Left lung (tissue), 10 donors: ENCODE results near the gene SCAI. TPM values are rescaled to one million over a fixed set of nuclear protein-coding genes. Genes with fewer than 3 reads are reported as not detected.

ENCODE experiments used
- ATAC-seq: fragments of 200-7000 bp; cut with Tn5 transposase; one replicate; pipeline ENCODE4 v1.9.1; 2020; ENCODE audit warnings: moderate library complexity
- DNase-seq, 4 donors: peaks; one replicate each; pipeline ENCODE4 v3.0.0-alpha.2; 2013 to 2020
- H3K27ac ChIP-seq, 2 donors: fragments of 200-600 bp; sonication (generic) in 1 of 2; one replicate each; pipeline versions ENCODE4 v1.5.0 to v1.8.0; 2020 to 2021
- H3K27me3 ChIP-seq, 2 donors: fragments of 200-600 bp; sonication (generic) in 1 of 2; one replicate each; pipeline versions ENCODE4 v1.5.0 to v1.8.0; 2020 to 2021
- H3K36me3 ChIP-seq, 2 donors: fragments of 200-600 bp; sonication (generic) in 1 of 2; one replicate each; pipeline versions ENCODE4 v1.5.0 to v1.8.0; 2020 to 2021
- H3K4me1 ChIP-seq, 2 donors: fragments of 200-600 bp; one replicate each; pipeline ENCODE4 v1.8.0; 2021
- H3K4me3 ChIP-seq, 2 donors: fragments of 200-600 bp; sonication (generic) in 1 of 2; one replicate each; pipeline versions ENCODE4 v1.5.0 to v1.8.0; 2020 to 2021; ENCODE audit warnings: mild to moderate bottlenecking in 1 of 2
- H3K9me3 ChIP-seq, 2 donors: fragments of 200-600 bp; sonication (generic) in 1 of 2; one replicate each; pipeline versions ENCODE4 v1.5.0 to v1.8.0; 2020 to 2021
- CTCF ChIP-seq, 2 donors: fragments of 200-600 bp; sonication (generic) in 1 of 2; IDR thresholded peaks; one replicate each; pipeline versions ENCODE4 v1.5.0 to v1.8.0; 2021; ENCODE audit warnings: antibody characterized with exemption in 2 of 2
- intact Hi-C, 2 donors: fragments of 100-400 bp; cut with DNase I; formaldehyde crosslinking; loops; one replicate each; pipeline versions ENCODE4 v1.11.2 to v1.14.2; 2022
- polyA plus RNA-seq, 6 donors: library from polyadenylated mRNA; unstranded; fragments of 120-200 nt; gene quantifications; one replicate each; pipeline ENCODE4 v1.2.1, GENCODE V29; 2013; ENCODE audit not compliant: insufficient read length in 6 of 6
- total RNA-seq, 2 donors: library from RNA; stranded (reverse); fragmentation: NEBNext Ultra II Directional; extraction: Animal tissue kit (Norgen Biotek cat#: 25700); gene quantifications; one replicate each; pipeline ENCODE4 v1.2.1, GENCODE V29; 2021
- donor health status: DM: no; HTN: yes; CAD: no.
- donor health status: DM: no; HTN: no; CAD: no.

The SCAI gene
- total and polyA plus RNA-seq, 8 donors = 12.7 to 22.7 (median 15.7) TPM

- H3K9me3 ChIP-seq = no peaks in the 10 kb centered on the region
- ATAC-seq (no peak), DNase-seq (no peak)
- no peaks in the 10 kb centered on the region for H3K36me3 ChIP-seq
- intact Hi-C loops = no loop called here
- H3K4me3 ChIP-seq = no peak overlapping the region
- H3K27me3 ChIP-seq = no peaks in the 10 kb centered on the region
- TF ChIP-seq CTCF (IDR thresholded peaks at IDR 0.05) = no peak
- no peaks in the 10 kb centered on the region for H3K4me1 ChIP-seq
- H3K27ac ChIP-seq = no peak overlapping the region
Observed at GRCh38 chr9:125134976-125135375, 8.4 kb downstream of the SCAI start.

- H3K4me1 ChIP-seq = no peaks in the 10 kb centered on the region
- no peaks in the 10 kb centered on the region for H3K9me3 ChIP-seq
- H3K27ac ChIP-seq = no peak overlapping the region
- no peak for TF ChIP-seq CTCF (IDR thresholded peaks at IDR 0.05)
- DNase-seq (no peak), ATAC-seq (no peak)
- no peaks in the 10 kb centered on the region for H3K27me3 ChIP-seq
- no peaks in the 10 kb centered on the region for H3K36me3 ChIP-seq
- intact Hi-C loops = no loop called here
- no peak overlapping the region for H3K4me3 ChIP-seq
Observed at GRCh38 chr9:125133403-125134329, 9.7 kb downstream of the SCAI start.

GRCh38 chr9:125131778-125132177, 11.6 kb downstream of the SCAI start:
- TF ChIP-seq CTCF (IDR thresholded peaks at IDR 0.05) = no peak
- no peaks in the 10 kb centered on the region for H3K4me1 ChIP-seq
- no peaks in the 10 kb centered on the region for H3K36me3 ChIP-seq

GRCh38 chr9:125126019-125126746, 17.1 kb downstream of the SCAI start:
- DNase-seq (peak in 3 of 4 donors; percentile 66 to 90 (median 83)), ATAC-seq (peak; percentile 94)
- no peak for TF ChIP-seq CTCF (IDR thresholded peaks at IDR 0.05)
- no peaks in the 10 kb centered on the region for H3K9me3 ChIP-seq
- H3K4me1 ChIP-seq = peaks cover 0 to 8% of the 10 kb centered on the region in 2 donors
- no peak overlapping the region for H3K27ac ChIP-seq
- no peaks in the 10 kb centered on the region for H3K27me3 ChIP-seq
- no peak overlapping the region for H3K4me3 ChIP-seq
- intact Hi-C loops = no loop called here
- no peaks in the 10 kb centered on the region for H3K36me3 ChIP-seq

More at GRCh38 chr9:125131778-125132177, 11.6 kb downstream of the SCAI start:
- intact Hi-C loops = no loop called here
- no peak overlapping the region for H3K27ac ChIP-seq
- H3K9me3 ChIP-seq = no peaks in the 10 kb centered on the region
- no peak for ATAC-seq
- no peak overlapping the region for H3K4me3 ChIP-seq
- DNase-seq = no peak
- H3K27me3 ChIP-seq = no peaks in the 10 kb centered on the region

- no peak for TF ChIP-seq CTCF (IDR thresholded peaks at IDR 0.05)
- Histone ChIP-seq H3K27ac (peak overlapping the region; percentile 23 to 36), H3K9me3 (no peaks in the 10 kb centered on the region), H3K27me3 (no peaks in the 10 kb centered on the region), H3K36me3 (no peaks in the 10 kb centered on the region), H3K4me1 (peaks cover 0 to 8% of the 10 kb centered on the region in 2 donors), H3K4me3 (no peak overlapping the region)
- ATAC-seq (peak; percentile 62), DNase-seq (no peak)
- intact Hi-C loops = no loop called here
Observed at GRCh38 chr9:125125523-125125922, 17.8 kb downstream of the SCAI start.
